Activated naive CD8-positive, alpha-beta T cell (primary cell): Measurements from ENCODE around the gene COPS4.
"Not testable (repeated sequence)": the region's sequence is repeated elsewhere in the genome, so short reads cannot be mapped to it uniquely, and the experiment has no call there.

Source experiments
- H3K27ac Mint-ChIP-seq: one replicate; pipeline ENCODE4 v1.8.0; 2021; ENCODE audit warnings: mixed read lengths
- H3K27me3 Mint-ChIP-seq: one replicate; pipeline ENCODE4 v1.8.0; 2021; ENCODE audit warnings: mixed read lengths
- H3K36me3 Mint-ChIP-seq: one replicate; pipeline ENCODE4 v1.8.0; 2021; ENCODE audit warnings: mixed read lengths
- H3K4me1 Mint-ChIP-seq: one replicate; pipeline ENCODE4 v1.8.0; 2021; ENCODE audit warnings: low read depth, mixed read lengths
- H3K4me3 Mint-ChIP-seq: one replicate; pipeline ENCODE4 v1.8.0; 2021; ENCODE audit warnings: mild to moderate bottlenecking, mixed read lengths
- H3K9me3 Mint-ChIP-seq: one replicate; pipeline ENCODE4 v1.8.0; 2021; ENCODE audit warnings: low read depth, mixed read lengths

COPS4 gene

GRCh38 chr4:83046693-83047473 lies 11.9 kb downstream of the COPS4 start:
- peaks cover 15% of the 10 kb centered on the region for H3K36me3 Mint-ChIP-seq
- no peak overlapping the region for H3K4me3 Mint-ChIP-seq
- H3K4me1 Mint-ChIP-seq = peaks cover 15% of the 10 kb centered on the region
- no peak overlapping the region for H3K27ac Mint-ChIP-seq
- no peaks in the 10 kb centered on the region for H3K27me3 Mint-ChIP-seq
- no peaks in the 10 kb centered on the region for H3K9me3 Mint-ChIP-seq

GRCh38 chr4:83048781-83049180 lies 13.8 kb downstream of the COPS4 start:
- not testable (repeated sequence) for H3K4me3 Mint-ChIP-seq, H3K27me3 Mint-ChIP-seq, H3K9me3 Mint-ChIP-seq, H3K27ac Mint-ChIP-seq
- Mint-ChIP-seq H3K36me3 (peaks cover 24% of the 10 kb centered on the region), H3K4me1 (peaks cover 11% of the 10 kb centered on the region)

GRCh38 chr4:83054928-83055327 lies 19.9 kb downstream of the COPS4 start:
- H3K27ac Mint-ChIP-seq = no peak overlapping the region
- peaks cover 1% of the 10 kb centered on the region for H3K4me1 Mint-ChIP-seq
- no peaks in the 10 kb centered on the region for H3K27me3 Mint-ChIP-seq
- H3K9me3 Mint-ChIP-seq = no peaks in the 10 kb centered on the region
- H3K4me3 Mint-ChIP-seq = no peak overlapping the region
- peaks cover 26% of the 10 kb centered on the region for H3K36me3 Mint-ChIP-seq

- Mint-ChIP-seq H3K4me3 (no peak overlapping the region), H3K36me3 (peaks cover 7% of the 10 kb centered on the region), H3K27me3 (no peaks in the 10 kb centered on the region), H3K4me1 (no peaks in the 10 kb centered on the region), H3K9me3 (no peaks in the 10 kb centered on the region), H3K27ac (no peak overlapping the region)
Measured at GRCh38 chr4:83062739-83063138, 27.8 kb downstream of the COPS4 start.

GRCh38 chr4:83065266-83065665 lies 30.3 kb downstream of the COPS4 start:
- Mint-ChIP-seq H3K27me3 (no peaks in the 10 kb centered on the region), H3K9me3 (no peaks in the 10 kb centered on the region), H3K4me1 (no peaks in the 10 kb centered on the region), H3K4me3 (no peak overlapping the region), H3K27ac (no peak overlapping the region), H3K36me3 (peaks cover 7% of the 10 kb centered on the region)

GRCh38 chr4:83067058-83067639 lies 32.2 kb downstream of the COPS4 start:
- Mint-ChIP-seq H3K27ac (no peak overlapping the region), H3K36me3 (peaks cover 7% of the 10 kb centered on the region), H3K9me3 (no peaks in the 10 kb centered on the region), H3K4me1 (no peaks in the 10 kb centered on the region), H3K4me3 (no peak overlapping the region), H3K27me3 (no peaks in the 10 kb centered on the region)

- peaks cover 9% of the 10 kb centered on the region for H3K36me3 Mint-ChIP-seq
- H3K4me1 Mint-ChIP-seq = peaks cover 8% of the 10 kb centered on the region
- H3K27ac Mint-ChIP-seq = peak overlapping the region; percentile 42
- H3K4me3 Mint-ChIP-seq = no peak overlapping the region
- no peaks in the 10 kb centered on the region for H3K9me3 Mint-ChIP-seq
- no peaks in the 10 kb centered on the region for H3K27me3 Mint-ChIP-seq
Measured at GRCh38 chr4:83071116-83071515, 36.1 kb downstream of the COPS4 start.

GRCh38 chr4:83074086-83074704 lies 39.2 kb downstream of the COPS4 start:
- H3K27me3 Mint-ChIP-seq = no peaks in the 10 kb centered on the region
- peaks cover 15% of the 10 kb centered on the region for H3K36me3 Mint-ChIP-seq
- H3K9me3 Mint-ChIP-seq = no peaks in the 10 kb centered on the region
- peak overlapping the region; percentile 68 for H3K27ac Mint-ChIP-seq
- H3K4me1 Mint-ChIP-seq = peaks cover 11% of the 10 kb centered on the region
- peak overlapping the region; percentile 73 for H3K4me3 Mint-ChIP-seq

GRCh38 chr4:83074783-83075182 lies 39.8 kb downstream of the COPS4 start:
- H3K9me3 Mint-ChIP-seq, H3K4me3 Mint-ChIP-seq, H3K27ac Mint-ChIP-seq, H3K27me3 Mint-ChIP-seq: not testable (repeated sequence)
- H3K36me3 Mint-ChIP-seq = peaks cover 13% of the 10 kb centered on the region
- H3K4me1 Mint-ChIP-seq = peaks cover 11% of the 10 kb centered on the region

- H3K36me3 Mint-ChIP-seq = peaks cover 13% of the 10 kb centered on the region
- H3K27ac Mint-ChIP-seq = no peak overlapping the region
- H3K4me3 Mint-ChIP-seq = no peak overlapping the region
- H3K27me3 Mint-ChIP-seq = no peaks in the 10 kb centered on the region
- H3K4me1 Mint-ChIP-seq = peaks cover 11% of the 10 kb centered on the region
- no peaks in the 10 kb centered on the region for H3K9me3 Mint-ChIP-seq
Measured at GRCh38 chr4:83075311-83076095, 40.5 kb downstream of the COPS4 start.

GRCh38 chr4:83080561-83080960 lies 45.6 kb downstream of the COPS4 start:
- no peaks in the 10 kb centered on the region for H3K9me3 Mint-ChIP-seq
- H3K27me3 Mint-ChIP-seq = no peaks in the 10 kb centered on the region
- peaks cover 30% of the 10 kb centered on the region for H3K4me1 Mint-ChIP-seq
- no peak overlapping the region for H3K27ac Mint-ChIP-seq
- H3K4me3 Mint-ChIP-seq = no peak overlapping the region
- H3K36me3 Mint-ChIP-seq = peaks cover 13% of the 10 kb centered on the region

GRCh38 chr4:83082777-83083176 lies 47.8 kb downstream of the COPS4 start:
- Mint-ChIP-seq H3K9me3 (no peaks in the 10 kb centered on the region), H3K4me1 (peaks cover 35% of the 10 kb centered on the region), H3K27ac (no peak overlapping the region), H3K36me3 (peaks cover 5% of the 10 kb centered on the region), H3K4me3 (no peak overlapping the region), H3K27me3 (no peaks in the 10 kb centered on the region)

- Mint-ChIP-seq H3K9me3 (no peaks in the 10 kb centered on the region), H3K4me1 (peaks cover 42% of the 10 kb centered on the region), H3K27me3 (no peaks in the 10 kb centered on the region), H3K27ac (peak overlapping the region; percentile 78), H3K4me3 (peak overlapping the region; percentile 7), H3K36me3 (peaks cover 12% of the 10 kb centered on the region)
Measured at GRCh38 chr4:83083925-83084475, 49.0 kb downstream of the COPS4 start.

GRCh38 chr4:83084956-83085355 lies 50.0 kb downstream of the COPS4 start:
- peaks cover 47% of the 10 kb centered on the region for H3K4me1 Mint-ChIP-seq
- not testable (repeated sequence) for H3K4me3 Mint-ChIP-seq, H3K9me3 Mint-ChIP-seq

More at GRCh38 chr4:83084956-83085355, 50.0 kb downstream of the COPS4 start:
- peak overlapping the region; percentile 61 for H3K27ac Mint-ChIP-seq
- H3K36me3 Mint-ChIP-seq = peaks cover 17% of the 10 kb centered on the region
- H3K27me3 Mint-ChIP-seq = not testable (repeated sequence)
